HG03064 (cell line): ENCODE measurements around the gene WDR37.

Experiments
- ATAC-seq: cut with Tn5 transposase; IDR thresholded peaks from one replicate; pipeline ENCODE4 v1.9.1; 2021; ENCODE audit warnings: low read depth; ENCODE audit not compliant: unreplicated experiment

Gene WDR37

GRCh38 chr10:1180071-1180730 lies 124.0 kb downstream of the WDR37 start:
- ATAC-seq: no peak

GRCh38 chr10:1180836-1181235 lies 124.7 kb downstream of the WDR37 start:
- no peak for ATAC-seq
